Left ventricle myocardium superior (tissue), 1 donor: ENCODE measurements around the gene PHF20. TPM values are rescaled to one million over a fixed set of nuclear protein-coding genes. Genes with fewer than 3 reads are reported as not detected.
"Not testable (repeated sequence)": the region's sequence is repeated elsewhere in the genome, so short reads cannot be mapped to it uniquely, and the experiment has no call there.

Experiments
- ATAC-seq: fragments of 200-7000 bp; cut with Tn5 transposase; one replicate; pipeline ENCODE4 v1.9.1; 2020; ENCODE audit warnings: mild to moderate bottlenecking, moderate library complexity
- DNase-seq: peaks from one replicate; pipeline ENCODE4 v3.0.0-alpha.2; 2020
- intact Hi-C: fragments of 100-400 bp; cut with micrococcal nuclease; formaldehyde crosslinking; loops from one replicate; pipeline ENCODE4 v1.11.0; 2022
- long read RNA-seq: library from polyadenylated mRNA; unstranded; transcript quantifications from one replicate; pipeline ENCODE4 v2.0.0, GENCODE V29; 2021
- total RNA-seq: library from RNA; stranded (reverse); fragmentation: NEBNext Ultra II Directional; extraction: Animal tissue kit (Norgen Biotek cat#: 25700); gene quantifications from one replicate; pipeline ENCODE4 v1.2.1, GENCODE V29; 2021
- donor health status: DM: no; HTN: yes; CAD: no; lungs with severe emphysema.

Gene PHF20
- total RNA-seq, result 37.0 TPM
- long read RNA-seq, partial matches to known transcripts, result 34 of 47 reads
- long read RNA-seq, other reads (novel, unspliced or antisense), result 10 of 47 reads

GRCh38 chr20:35771689-35772562 is at the start of gene PHF20:
Gene PHF20 (plus strand): TSS chr20:35772015. CDS start chr20:35801523, 29,508 bp downstream.
- ATAC-seq, result peak; percentile 86
- peak; percentile 100 for DNase-seq
- intact Hi-C loops, result no loop called here

DNA sequence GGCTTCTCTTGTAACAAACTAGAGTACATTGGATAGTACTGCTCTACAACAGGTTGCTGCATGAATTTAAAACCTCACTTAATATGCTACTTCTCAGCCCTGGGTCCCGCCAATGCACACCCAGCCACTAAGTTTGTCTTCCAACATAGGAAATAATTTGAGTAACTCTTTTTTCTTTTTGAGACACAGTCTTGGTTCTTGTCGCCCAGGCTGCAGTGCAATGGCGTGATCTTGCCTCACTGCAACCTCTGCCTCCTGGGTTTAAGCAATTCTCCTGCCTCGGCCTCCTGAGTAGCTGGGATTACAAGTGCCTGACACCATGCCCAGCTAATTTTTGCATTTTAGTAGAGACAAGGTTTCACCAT is 48.6 kb upstream of the PHF20 start:
- ATAC-seq, DNase-seq, intact Hi-C loops: not testable (repeated sequence)

- ATAC-seq, intact Hi-C loops, DNase-seq: not testable (repeated sequence)
Measured at GRCh38 chr20:35723652-35724320, 48.0 kb upstream of the PHF20 start.

DNA sequence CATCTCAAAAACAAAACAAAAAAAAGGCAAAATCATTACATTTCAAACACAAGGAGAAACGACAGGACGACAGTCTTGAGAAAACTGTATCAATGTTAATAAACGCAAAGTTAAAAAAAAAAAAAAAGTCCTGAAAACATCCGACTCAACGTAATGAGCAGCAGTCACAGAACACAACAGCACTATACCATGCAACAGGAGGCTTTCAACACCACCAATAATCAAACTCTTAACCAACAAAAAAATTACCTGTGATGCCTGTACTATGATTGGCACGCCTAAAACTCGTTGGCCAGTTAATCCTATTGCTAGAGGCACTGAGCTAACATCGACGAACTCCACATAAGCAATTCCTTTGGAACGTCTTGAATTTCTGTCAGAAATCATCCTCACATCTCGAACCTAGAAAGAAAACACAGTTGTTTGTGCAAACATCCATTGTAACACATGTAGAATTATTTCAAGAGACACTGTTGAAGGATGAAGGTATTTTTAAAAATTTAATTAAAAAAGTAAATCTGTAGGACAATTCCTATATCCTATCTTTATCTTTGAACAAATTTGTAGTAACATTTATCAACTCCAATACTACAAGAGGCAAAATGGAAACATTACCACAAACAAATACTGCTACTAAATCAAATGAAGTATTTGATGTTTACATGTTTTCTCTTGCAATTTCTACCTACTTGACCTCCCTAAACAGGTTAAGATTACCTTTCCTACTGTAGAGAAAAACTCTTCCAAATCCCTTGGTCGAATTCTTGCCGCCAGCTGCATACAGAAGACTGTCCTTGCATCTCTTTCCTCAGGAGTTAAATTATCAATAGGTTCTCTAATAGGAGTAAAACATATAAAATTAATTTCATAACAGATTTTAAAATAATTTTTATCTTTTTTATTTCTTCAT is 47.2 kb upstream of the PHF20 start:
- intact Hi-C loops, result no loop called here
- ATAC-seq (no peak), DNase-seq (no peak)

GRCh38 chr20:35726842-35727711 is 44.7 kb upstream of the PHF20 start:
- no peak for ATAC-seq
- intact Hi-C loops, result no loop called here
- no peak for DNase-seq

GRCh38 chr20:35729283-35729807 is 42.5 kb upstream of the PHF20 start:
- no peak for DNase-seq
- no peak for ATAC-seq
- intact Hi-C loops, result no loop called here

DNA sequence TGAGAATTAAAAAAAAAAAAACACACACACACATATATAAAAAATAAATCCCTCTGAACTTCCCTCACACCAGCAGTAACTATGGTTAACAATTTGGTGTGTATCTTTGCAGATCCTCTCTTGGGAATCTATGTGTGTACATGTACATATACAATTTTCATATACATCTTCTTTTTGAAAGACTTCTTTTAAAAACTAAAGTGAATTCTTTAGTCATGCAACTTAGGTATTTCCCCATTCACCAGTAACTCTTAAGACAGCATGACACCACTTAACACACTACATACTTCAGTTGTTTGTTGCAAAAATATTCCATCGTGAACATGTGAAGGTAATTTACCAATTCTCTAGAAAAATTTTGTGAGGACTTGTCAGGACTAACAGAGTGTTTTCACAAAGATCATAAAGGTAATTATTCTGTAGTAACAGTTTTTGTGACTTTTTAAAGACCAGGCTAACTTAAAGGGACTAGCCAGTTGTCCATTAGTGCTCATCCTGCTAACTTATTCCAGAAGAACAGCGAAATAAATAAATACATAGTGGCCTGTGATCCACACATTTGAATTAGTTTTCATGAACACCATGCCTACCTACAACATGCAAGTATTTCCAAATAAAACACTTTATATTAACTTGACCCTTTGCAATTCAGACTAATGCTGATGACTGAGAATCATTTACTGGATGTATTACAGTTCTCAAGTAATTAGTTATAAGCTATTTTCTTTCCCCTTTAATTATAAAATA is 41.8 kb upstream of the PHF20 start:
- ATAC-seq (no peak), DNase-seq (no peak)
- intact Hi-C loops, result no loop called here

- DNase-seq, result no peak
- intact Hi-C loops, result no loop called here
- ATAC-seq, result no peak
Measured at GRCh38 chr20:35730583-35731468, 41.0 kb upstream of the PHF20 start.

DNA sequence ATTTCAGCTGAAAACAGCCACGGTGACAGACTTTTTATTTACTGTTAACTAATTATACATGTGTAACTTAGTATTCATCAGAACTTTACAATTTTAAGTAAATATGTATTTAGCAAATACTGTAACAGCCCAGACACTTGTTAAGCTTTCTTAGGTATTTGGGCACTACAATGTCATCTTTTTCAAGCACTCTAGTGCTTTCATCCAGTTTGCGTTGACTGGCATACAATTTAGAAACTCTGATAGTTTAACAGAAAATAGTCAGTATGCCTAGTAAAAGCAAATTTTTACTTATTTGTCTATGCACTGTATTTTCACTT is 40.4 kb upstream of the PHF20 start:
- ATAC-seq (no peak), DNase-seq (no peak)
- intact Hi-C loops, result no loop called here

- ATAC-seq, result no peak
- intact Hi-C loops, result no loop called here
- no peak for DNase-seq
Measured at GRCh38 chr20:35731862-35732643, 39.8 kb upstream of the PHF20 start.

DNA sequence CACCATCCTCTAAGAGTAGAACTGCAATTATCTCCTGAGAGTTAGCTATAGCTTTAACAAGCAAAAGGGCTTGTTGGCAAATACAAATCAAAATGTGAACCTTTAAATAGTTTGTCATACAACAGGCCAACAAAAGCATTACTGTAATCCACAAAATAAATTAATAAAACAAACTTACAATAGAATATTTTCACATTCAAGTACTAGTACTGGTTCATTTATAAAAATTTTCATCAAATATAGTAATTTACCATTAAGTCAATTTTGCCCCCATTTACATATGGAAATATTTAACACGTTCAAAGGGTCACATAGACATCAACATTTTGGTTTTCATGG is 39.2 kb upstream of the PHF20 start:
- no peak for ATAC-seq
- intact Hi-C loops, result no loop called here

GRCh38 chr20:35734374-35734773 is 37.4 kb upstream of the PHF20 start:
- intact Hi-C loops, result no loop called here
- ATAC-seq (no peak), DNase-seq (no peak)

More for the DNA sequence above, 39.2 kb upstream of the PHF20 start:
- no peak for DNase-seq

DNA sequence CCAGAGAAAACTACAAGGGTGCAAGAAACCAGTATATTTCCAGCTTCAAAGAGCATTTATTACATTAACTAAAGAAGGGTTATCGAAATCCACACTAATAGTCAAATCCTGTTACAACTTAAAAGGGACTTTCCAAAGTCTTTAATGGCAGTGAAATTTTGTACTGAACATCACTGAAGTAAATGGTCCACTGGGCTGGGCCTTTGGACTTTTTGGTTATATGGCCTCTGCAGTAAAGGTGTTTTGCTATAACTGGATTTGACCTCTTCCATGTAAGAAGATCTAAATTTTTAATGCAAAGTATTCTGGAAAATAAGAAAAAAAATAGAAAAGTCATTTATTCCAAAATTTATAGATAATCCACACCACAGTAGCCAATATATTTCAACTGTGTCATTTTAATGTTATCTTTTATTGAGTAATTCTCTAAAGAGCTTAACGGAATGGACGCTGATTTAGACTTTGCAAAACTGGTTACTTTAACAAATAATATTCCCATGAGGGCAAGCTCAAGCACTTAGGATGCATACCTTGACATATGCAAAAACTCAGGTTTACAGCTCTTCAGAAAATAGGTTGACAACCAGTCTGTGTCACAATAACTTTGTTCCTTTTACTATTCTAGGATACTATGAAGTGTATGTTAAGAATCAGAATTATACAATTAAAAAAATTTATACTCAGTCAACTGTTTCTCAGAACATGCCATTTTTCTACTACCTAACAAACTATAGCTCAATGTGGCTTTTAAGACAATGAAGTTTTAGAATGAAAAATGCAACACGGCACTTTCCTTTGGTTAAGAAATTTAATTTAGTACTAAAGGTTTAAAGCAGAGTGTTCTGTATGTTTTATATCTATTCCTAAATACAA is 36.8 kb upstream of the PHF20 start:
- intact Hi-C loops, result no loop called here
- no peak for DNase-seq
- ATAC-seq, result no peak

DNA sequence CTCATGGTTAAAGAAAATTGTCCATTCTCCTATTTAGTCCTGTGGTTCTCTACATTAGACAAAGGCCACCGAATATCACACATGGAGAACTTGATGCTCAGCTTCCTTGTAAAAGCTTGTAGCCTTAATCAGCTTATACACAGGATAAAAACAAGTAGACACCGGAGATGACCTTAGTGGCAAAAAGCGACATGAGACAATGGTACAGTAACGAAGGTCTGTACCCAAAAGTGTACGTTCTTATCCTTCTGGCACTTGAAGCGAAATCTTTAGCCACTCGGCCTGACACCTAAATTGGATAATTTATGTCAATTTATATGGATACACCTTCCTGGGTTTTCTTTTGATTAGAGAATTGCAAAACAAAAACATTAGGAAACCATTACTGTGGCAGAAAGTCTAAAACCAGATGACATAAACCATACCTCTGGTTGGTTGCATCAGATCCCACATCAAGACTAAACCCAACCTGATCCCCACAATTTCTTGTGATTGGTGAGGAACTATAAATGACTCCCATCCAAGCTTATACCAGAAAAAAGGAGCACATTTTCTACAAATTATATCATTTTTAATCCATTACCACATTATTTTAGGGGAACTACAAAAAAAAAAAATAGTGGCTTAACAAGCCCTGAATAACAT is 35.9 kb upstream of the PHF20 start:
- no peak for DNase-seq
- intact Hi-C loops, result no loop called here
- ATAC-seq, result no peak

GRCh38 chr20:35737865-35738333 is 33.9 kb upstream of the PHF20 start:
- DNase-seq, result no peak
- ATAC-seq, result no peak
- intact Hi-C loops, result no loop called here
